Measurements from ENCODE around the gene FGFBP2. TPM values are rescaled to one million over a fixed set of nuclear protein-coding genes. Genes with fewer than 3 reads are reported as not detected.

FGFBP2 gene
- total and polyA plus RNA-seq, 2 donors (not counting 1 experiment from before 2014, with no cell fraction given): 0.59 to 0.82 TPM

GRCh38 chr4:15947684-15948083 lies 15.3 kb downstream of the FGFBP2 start:
- H3K9me3 Mint-ChIP-seq (ENCODE audit: insufficient read depth): no peaks in the 10 kb centered on the region
- no peak overlapping the region for H3K27ac ChIP-seq (ENCODE audit: low read length in 2 of 2)
- no peaks in the 10 kb centered on the region for H3K4me1 Mint-ChIP-seq
- no peak for TF ChIP-seq EZH2 (IDR thresholded peaks at IDR 0.05; ENCODE audit: borderline replicate concordance, insufficient read depth, low read depth, low read length, poor library complexity, severe bottlenecking)
- no peak for TF ChIP-seq CTCF (IDR thresholded peaks at IDR 0.05)
- H3K4me2 ChIP-seq (replicated peaks; ENCODE audit: low read depth, low read length, poor library complexity, severe bottlenecking): no peak overlapping the region
- no peak overlapping the region for H3K4me3 Mint-ChIP-seq
- H3K36me3 ChIP-seq (replicated peaks in 1 of 2; ENCODE audit: control extremely low read depth in 1 of 2, control insufficient read depth in 1 of 2, extremely low read depth in 1 of 2, insufficient read depth in 2 of 2, low read length in 1 of 2): no peaks in the 10 kb centered on the region
- no peak overlapping the region for H3K27ac Mint-ChIP-seq
- WGBS (ENCODE audit: insufficient coverage): 100% methylated on average over 3 of the region's 8 CpGs
- H3K9ac ChIP-seq (ENCODE audit: low read length): no peak overlapping the region
- ChIA-PET CTCF (no interaction called here), POLR2A (no interaction called here)
- no peak overlapping the region for H2AFZ ChIP-seq (ENCODE audit: insufficient read depth, low read depth, low read length, poor library complexity, severe bottlenecking)
- intact Hi-C loops (cut with micrococcal nuclease): no loop called here
- ATAC-seq (ENCODE audit: low read depth) (no peak), DNase-seq (no peak)
- H3K27me3 Mint-ChIP-seq: no peaks in the 10 kb centered on the region
- H3K27me3 ChIP-seq (replicated peaks in 1 of 4; ENCODE audit: control extremely low read depth in 1 of 4, control insufficient read depth in 3 of 4, insufficient read depth in 4 of 4, low read length in 3 of 4): no peaks in the 10 kb centered on the region
- H3K4me3 ChIP-seq (ENCODE audit: control extremely low read depth in 1 of 5, extremely low read depth in 1 of 5, insufficient read depth in 1 of 5, low read depth in 2 of 5, low read length in 4 of 5): no peak overlapping the region
- no peaks in the 10 kb centered on the region for H4K20me1 ChIP-seq (ENCODE audit: control insufficient read depth, insufficient read depth, low read length, poor library complexity, severe bottlenecking)
- H3K9me3 ChIP-seq (ENCODE audit: control extremely low read depth in 1 of 3, control insufficient read depth in 2 of 3, insufficient read depth in 1 of 3, low read length in 2 of 3): no peaks in the 10 kb centered on the region
- H3K79me2 ChIP-seq (ENCODE audit: control insufficient read depth, insufficient read depth, low read length): no peaks in the 10 kb centered on the region
- H3K4me1 ChIP-seq (ENCODE audit: control insufficient read depth in 2 of 2, insufficient read depth in 2 of 2, low read length in 2 of 2): no peaks in the 10 kb centered on the region

GRCh38 chr4:15945516-15945915 lies 17.5 kb downstream of the FGFBP2 start:
- Histone ChIP-seq H3K79me2 (ENCODE audit: control insufficient read depth, insufficient read depth, low read length) (no peaks in the 10 kb centered on the region), H3K27ac (ENCODE audit: low read length in 2 of 2) (no peak overlapping the region), H4K20me1 (ENCODE audit: control insufficient read depth, insufficient read depth, low read length, poor library complexity, severe bottlenecking) (no peaks in the 10 kb centered on the region), H2AFZ (ENCODE audit: insufficient read depth, low read depth, low read length, poor library complexity, severe bottlenecking) (no peak overlapping the region), H3K9me3 (ENCODE audit: control extremely low read depth in 1 of 3, control insufficient read depth in 2 of 3, insufficient read depth in 1 of 3, low read length in 2 of 3) (no peaks in the 10 kb centered on the region), H3K27me3 (replicated peaks in 1 of 4; ENCODE audit: control extremely low read depth in 1 of 4, control insufficient read depth in 3 of 4, insufficient read depth in 4 of 4, low read length in 3 of 4) (peaks cover 0 to 2% (median 0%) of the 10 kb centered on the region in 4 experiments), H3K4me1 (ENCODE audit: control insufficient read depth in 2 of 2, insufficient read depth in 2 of 2, low read length in 2 of 2) (no peaks in the 10 kb centered on the region), H3K36me3 (replicated peaks in 1 of 2; ENCODE audit: control extremely low read depth in 1 of 2, control insufficient read depth in 1 of 2, extremely low read depth in 1 of 2, insufficient read depth in 2 of 2, low read length in 1 of 2) (no peaks in the 10 kb centered on the region), H3K4me2 (replicated peaks; ENCODE audit: low read depth, low read length, poor library complexity, severe bottlenecking) (no peak overlapping the region), H3K4me3 (ENCODE audit: control extremely low read depth in 1 of 5, extremely low read depth in 1 of 5, insufficient read depth in 1 of 5, low read depth in 2 of 5, low read length in 4 of 5) (no peak overlapping the region), H3K9ac (ENCODE audit: low read length) (no peak overlapping the region)
- WGBS (ENCODE audit: insufficient coverage): no CpG with 5 or more reads among the region's 1 CpG
- H3K27ac Mint-ChIP-seq: no peak overlapping the region
- no peak for ATAC-seq (ENCODE audit: low read depth)
- no peak overlapping the region for H3K4me3 Mint-ChIP-seq
- ChIA-PET POLR2A (no interaction called here), CTCF (interaction anchor here (0.9 to 1.4 kb wide), 2 partner anchors 62 to 206 kb away, joined by 3 to 4 read pairs; no protein-coding TSS in a partner anchor)
- peaks cover under 1% of the 10 kb centered on the region for H3K27me3 Mint-ChIP-seq
- no peaks in the 10 kb centered on the region for H3K9me3 Mint-ChIP-seq (ENCODE audit: insufficient read depth)
- TF ChIP-seq CTCF (IDR thresholded peaks at IDR 0.05) (no peak), EZH2 (IDR thresholded peaks at IDR 0.05; ENCODE audit: borderline replicate concordance, insufficient read depth, low read depth, low read length, poor library complexity, severe bottlenecking) (no peak)
- no peak for DNase-seq
- H3K4me1 Mint-ChIP-seq: no peaks in the 10 kb centered on the region
- intact Hi-C loops (cut with micrococcal nuclease): no loop called here
